HK-2 (cell line): ENCODE data around the gene RTTN.

Experiments used
- DNase-seq: peaks from one replicate; pipeline ENCODE4 v3.0.0-alpha.2; 2018; ENCODE audit not compliant: unreplicated experiment

The RTTN gene

DNA sequence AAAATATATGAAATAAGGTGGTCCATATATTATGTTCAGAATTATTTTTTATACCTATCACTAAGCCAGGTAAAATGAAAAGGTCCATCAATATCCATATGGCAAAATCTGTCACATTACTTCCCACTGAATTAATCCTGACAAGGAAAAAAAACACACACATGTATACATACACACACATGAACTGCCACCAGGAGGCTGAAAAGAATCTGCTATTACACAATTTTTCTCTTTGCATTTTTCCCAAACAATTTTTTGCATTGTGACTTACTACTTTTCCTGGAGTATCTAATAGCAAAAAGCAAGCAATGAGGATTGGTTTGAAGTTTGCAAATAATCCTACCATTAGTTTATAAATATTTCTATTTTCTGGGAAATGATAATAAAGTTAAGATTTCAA, 129.6 kb downstream of the RTTN start:
- DNase-seq: no peak

DNA sequence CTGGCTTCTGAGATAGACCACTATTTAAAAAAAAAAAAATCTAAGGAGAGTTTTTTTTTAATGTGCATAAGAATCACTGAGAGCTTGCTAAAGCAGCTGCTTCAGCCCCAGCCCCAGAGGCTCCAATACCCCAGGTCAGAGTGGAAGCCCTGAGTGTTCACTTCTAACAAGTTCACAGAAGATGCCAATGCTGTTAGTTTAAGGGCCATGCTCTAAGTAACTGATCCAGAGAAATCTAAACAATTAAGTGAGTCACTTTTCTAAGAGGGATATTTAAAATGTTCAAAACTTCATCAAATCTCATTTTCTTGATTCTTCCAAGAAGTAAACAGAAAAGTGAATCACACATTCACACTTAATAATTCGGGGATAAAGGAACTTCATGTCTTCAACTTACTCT, 131.4 kb downstream of the RTTN start:
- no peak for DNase-seq

DNA sequence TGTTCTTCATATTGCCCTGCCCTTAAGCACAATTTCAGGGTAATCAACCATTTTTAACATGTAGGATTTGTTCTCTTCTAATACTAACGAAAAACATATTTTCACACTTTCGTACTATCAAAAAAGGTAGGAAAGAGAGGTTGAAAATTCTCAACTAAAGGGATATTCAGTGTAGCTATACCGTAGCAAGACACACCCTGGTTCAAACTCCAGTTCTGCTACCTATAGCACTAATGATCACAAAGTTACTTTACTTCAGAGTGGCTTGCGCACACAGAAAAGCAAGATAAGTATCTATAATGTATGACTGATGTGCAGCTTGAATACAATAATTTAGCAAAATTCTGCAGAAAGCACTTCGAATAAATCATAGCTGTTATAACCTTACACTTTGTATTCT, 132.1 kb downstream of the RTTN start:
- no peak for DNase-seq

DNA sequence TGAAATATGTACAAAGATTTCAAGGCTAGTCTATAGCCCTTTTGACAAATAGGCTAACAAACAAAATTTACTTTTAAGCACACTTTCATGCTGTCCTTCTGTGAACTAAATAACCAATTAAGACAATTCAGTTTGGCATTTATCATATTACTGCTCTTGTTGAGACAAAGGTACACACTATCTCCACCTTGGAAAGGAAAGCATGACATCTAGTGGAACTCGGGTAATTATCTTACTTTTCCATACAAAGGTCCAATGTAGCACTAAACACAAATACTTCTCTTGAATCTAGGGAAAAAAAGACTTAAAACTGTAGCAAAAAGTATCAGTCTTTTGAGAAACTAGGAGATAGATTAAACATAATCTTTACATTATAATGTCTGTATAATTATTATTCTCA, 132.8 kb downstream of the RTTN start:
- DNase-seq: no peak

DNA sequence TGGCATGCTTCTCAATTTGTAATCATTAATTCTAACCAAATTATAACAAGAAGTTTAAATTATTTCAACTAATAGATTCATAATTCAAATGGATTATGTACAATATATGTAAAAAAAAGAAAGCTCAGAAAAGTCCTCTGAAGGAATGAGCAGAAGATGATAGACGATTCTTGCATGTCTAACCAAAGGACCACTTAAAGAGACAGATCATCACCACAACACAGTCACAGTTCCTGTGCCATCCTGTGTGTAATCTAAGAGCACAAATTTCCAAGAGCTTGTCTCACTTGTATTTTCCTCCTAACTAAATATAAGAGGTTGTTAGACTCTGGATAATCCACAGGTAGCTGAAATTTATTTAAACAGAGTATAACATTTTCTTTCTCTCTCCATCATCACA, 135.5 kb downstream of the RTTN start:
- DNase-seq: no peak

DNA sequence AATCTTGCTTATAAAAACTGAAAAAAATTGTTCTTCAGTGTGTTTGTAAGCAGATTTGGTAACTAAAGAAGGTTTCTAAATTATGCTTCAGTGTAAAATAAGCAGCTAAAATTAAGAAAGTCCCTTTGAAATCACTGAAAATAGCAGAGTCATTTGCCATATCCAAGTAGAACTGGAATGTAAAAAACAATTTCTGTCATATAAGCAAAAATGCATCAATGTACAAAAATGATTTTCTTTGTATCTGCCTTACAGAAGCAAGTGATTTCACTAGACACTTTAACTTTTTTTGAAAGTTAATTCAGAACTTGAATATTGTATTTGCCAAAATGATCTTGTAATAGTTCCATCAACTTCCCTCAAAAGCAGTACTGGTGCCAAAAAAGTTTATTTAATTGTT, 136.1 kb downstream of the RTTN start:
- DNase-seq: no peak

DNA sequence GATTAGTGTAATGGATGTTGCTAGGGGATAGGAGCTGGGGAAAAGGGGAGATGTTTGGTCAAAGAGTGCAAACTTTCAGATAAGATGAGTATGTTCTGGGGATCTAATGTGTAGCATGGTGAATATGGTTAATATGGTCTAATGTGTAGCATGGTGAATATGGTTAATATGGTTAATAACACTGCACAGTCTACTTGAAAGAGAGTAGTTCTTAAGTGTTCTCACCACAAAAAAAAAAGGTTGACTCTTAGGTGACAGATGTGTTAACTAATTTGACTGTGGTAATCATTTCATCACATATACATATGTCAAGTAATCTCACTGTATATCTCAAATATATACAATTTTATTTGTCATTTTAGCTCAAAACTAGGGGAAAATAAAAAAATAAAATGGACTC, 136.5 kb downstream of the RTTN start:
- DNase-seq: no peak

DNA sequence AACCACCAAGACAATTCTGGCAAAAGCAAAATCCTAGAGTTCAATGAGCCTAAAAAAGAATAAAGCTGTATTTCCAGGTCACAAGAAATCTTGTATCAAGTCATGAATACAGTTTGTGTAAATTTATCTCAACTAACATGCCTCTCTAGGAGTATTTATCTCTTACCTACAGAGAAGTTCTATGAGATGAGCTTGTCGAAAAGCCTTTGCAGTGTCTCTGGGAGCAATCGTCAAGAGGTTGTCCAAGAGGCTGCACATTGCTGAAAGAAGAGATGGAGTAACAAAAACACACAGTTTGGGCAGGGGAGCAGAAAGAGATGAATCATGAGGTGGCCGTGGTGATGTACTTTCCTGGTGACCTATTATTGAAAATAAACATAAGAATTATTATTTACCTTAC, 145.8 kb downstream of the RTTN start:
- DNase-seq: no peak

DNA sequence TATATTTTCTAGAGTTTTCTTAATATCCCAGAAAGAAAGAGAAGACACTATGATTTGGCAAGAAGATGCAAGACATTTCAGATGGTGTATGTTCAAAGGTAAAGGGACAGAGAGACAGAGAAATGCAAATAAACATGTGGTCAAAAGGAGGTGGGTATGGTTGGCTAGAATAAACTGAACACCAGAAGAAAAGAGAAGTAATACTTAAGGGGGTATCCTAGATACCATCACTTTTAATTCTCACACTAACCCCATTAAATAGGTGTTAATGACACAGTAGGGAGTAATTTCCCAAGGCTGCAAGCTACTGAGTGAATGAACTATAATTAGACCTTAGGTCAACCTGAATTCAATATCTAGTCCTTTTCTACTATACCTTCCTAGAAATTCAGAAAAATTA, 146.6 kb downstream of the RTTN start:
- DNase-seq: no peak

DNA sequence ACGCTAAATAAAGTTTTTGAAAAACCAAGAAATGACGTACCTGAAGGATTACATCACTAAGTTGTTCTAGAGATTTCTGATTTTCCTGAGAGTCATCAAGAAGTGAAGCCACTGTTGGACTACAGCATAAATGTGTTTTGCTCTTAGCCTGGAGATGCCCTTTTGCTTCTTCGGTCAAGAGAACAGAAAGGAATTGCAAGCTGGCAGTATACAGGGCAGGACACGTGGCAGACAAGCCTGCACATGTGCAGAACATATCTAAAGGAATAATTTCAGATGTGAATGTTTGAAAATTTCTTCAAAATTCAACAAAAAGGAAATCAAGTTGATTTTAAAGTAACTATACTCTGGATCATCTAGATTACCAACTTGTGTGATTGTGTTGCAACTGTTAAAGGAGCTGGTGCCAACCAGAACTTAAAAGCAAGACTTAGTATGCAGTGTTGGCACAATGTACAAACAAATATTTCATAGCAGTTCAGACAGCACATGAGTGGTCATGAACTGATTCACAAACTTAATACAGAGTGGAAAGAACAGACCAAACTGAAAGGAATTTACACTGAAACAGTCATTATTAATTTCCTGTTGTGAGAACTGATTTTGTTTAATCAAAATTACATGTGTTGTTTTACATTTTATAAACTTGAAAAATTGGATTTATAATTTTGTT, 157.4 kb downstream of the RTTN start:
- DNase-seq: no peak

DNA sequence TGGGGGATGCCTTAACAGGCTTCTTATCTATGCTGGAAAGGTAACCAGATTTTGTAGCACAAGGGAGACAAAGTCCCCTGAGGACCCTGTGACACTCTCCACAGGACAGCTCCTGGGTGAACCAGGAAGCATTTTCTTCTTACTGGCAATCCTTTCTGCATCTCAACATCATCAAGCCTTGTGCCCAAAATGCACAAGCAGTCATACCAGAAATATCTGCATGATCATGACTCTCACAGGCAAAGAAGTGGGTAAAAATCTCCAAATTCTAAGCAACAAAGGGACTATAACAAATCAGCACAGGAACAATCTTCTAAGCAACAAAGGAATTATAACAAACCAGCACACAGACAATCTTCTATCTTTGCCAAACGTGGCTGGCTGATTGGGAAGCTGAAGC, 158.7 kb downstream of the RTTN start:
- no peak for DNase-seq

DNA sequence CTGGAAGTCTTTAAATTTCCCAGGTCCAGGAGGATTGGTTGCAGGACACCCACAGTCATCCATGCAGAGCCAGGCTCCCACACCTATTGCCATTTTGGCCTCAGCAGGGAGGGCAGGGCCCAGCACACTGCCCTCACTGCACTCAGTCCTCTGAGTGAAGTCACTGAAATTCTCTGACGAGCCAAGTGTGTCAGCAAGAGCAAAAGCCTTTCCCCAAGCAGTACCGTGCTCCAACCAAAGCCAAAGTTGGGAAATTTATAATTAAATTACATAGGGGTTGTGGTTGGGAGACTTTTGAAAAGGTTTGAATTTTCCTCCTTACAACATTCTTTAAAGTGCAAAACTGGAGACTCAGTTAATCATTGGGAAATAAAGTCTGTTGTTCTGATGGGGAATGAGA, 159.3 kb downstream of the RTTN start:
- DNase-seq: no peak

DNA sequence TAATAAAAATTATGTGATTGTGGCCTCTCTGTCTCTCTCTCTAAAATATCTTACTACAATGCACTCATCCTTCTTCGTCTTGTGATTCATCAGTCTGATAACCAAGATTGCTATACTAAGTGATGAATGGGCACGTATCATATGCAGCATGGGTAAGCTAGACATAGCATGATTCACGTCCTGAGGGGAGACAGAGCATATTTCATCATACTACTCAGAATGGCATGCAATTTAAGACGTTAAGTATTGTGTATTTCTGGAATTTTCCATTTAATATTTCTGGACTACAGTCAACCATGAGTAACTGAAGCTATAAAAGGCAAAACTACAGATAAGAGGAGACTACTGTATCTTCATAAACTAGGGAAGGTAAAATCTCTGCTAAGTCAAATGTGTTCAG, 160.9 kb downstream of the RTTN start:
- DNase-seq: peak; percentile 2

DNA sequence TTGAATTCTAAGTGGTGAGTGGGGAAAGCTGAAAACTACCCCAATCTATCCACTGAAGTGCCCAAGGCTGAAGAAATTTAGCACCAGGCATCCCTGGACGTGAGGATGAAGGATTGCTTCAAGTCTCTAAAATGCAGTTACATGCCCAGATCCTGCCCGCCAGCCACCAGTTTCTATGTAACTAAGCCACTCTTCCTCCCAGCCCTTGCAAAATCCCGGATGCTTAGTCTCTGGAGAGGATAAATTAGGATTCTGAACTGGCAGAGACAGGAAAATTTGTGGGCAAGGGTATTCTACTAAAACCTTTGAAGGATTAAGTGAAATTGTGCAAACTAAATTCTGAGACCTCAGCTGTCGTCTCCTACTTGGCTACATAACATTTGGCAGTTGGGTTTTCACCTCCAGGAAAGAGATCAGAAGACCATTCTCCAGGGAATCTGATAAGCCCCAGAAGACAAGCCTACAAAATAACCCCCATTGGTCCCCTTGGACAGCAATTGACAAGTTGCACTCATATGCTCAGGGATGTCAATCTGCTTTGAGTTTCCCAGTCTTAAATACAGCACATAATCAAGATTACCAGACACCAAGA, 163.9 kb downstream of the RTTN start:
- no peak for DNase-seq

DNA sequence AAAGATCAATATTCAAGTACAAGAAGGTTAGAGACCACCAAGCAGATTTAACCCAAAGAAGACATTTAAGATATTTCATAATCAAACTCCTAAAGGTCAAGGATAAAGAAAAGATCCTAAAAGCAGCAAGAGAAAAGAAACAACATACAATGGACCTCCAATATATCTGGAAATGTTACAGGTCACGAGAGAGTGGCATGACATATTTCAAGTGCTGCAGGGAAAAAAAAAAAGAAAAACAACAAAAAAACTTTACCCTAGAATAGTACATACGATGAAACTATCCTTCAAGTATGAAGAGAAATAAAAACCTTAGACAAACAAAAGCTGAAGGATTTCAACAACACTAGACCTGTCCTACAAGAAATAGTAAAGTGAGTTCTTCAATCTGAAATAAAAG, 166.3 kb downstream of the RTTN start:
- no peak for DNase-seq

DNA sequence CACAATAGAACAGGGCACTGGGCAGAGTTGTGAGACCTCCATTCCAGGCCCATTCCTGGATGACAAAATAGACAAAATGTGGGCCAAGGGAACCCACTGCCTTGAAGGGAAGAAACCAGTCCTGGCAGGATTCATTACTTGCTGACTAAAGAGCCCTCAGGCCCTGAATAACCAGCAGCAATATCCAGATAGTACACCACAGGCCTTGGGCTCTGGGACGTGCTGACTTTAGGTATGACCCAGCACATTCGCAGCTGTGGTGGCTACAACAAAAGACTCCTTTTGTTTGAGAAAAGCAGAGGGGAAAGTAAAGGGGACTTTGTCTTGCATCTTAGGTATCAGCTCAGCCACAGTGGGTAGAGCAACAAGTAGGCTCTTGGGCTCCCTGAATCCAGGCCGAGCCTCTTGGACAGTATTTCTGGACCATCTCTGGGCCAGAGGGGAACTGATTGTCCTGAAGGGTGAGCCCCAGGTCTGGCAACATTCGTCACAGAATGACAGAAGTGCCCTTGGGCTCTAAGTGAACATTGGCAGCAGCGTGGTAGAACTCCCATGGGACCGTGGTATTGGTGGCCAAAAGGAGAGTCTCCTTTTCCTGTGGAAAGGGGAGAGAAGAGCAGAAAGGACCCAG, 167.9 kb downstream of the RTTN start:
- no peak for DNase-seq

DNA sequence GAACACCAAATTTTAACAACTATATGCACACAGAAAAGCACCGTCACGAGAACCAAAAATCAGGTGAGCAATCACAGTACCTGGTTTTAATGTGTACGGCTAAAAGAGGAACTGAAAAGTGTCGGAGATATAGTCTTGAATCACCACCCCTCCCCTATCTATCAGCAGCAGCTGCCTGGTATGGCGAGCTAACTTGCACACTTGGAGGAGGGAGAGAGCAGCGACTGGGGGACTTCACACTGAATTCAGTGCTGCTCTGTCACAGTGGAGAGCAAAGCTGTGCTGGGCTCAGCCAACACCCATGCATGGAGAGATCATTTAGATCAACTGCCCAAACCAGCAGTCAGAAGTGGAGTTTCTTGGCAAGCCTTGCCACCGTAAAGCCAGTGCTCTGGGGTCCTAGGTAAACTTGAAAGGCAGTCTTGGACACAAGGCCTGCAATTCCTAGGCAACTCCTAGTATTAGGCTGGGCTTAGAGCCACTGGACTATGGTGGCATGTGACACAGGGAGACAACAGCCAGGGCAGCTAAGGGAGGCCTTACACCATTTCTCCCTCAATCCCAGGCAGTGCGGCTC, 168.6 kb downstream of the RTTN start:
- no peak for DNase-seq

DNA sequence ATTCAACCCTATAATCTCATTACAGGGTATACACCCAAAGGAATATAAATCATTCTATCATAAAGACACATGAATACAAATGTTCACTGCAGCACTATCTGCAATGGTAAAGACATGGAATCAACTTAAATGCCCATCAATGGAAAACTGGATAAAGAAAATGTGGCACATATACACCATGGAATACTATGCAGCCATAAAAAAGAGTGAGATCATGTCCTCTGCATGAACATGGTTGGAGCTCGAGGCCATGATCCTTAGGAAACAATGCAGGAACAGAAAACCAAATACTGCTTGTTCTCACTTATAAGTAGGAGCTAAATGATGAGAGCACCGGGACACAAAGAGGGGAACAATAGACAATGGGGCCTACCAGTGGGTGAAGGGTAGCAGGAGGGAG, 169.3 kb downstream of the RTTN start:
- no peak for DNase-seq

DNA sequence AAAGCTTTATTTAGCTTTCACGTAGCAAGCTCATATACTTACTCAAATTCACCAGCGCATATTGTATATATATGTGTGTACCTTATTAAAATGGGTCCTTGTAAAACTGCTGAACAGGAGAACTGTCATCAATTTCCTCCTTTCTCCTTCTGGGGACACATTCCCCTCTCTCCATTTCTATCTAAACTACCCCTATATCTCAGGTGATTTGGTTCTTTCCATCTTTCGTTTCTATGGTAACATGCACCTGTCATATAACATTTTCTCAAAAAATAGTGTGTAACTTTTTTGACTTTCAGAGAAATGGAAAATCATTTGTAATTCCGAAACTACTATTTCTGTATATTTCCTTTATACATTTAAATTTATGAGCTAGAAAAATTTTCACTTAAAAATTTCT, 174.3 kb downstream of the RTTN start:
- no peak for DNase-seq

DNA sequence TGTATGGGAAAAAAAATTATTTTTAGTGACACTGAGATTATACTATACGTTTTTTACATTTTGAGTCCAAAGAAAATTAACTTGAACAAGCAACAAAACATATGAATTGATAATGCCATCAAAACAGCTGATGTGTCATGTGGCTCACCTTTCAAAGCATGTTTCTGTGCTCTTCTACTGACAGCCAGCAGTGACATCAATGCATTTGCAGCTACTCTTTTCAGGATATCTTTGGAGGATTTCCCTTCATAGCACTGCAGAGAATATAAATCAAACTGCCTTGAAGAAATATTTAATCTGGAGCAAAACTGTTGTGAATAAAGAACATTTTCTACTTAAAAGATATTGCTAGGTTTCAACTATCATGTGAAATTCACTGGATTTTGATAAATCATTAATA, 174.8 kb downstream of the RTTN start:
- no peak for DNase-seq

DNA sequence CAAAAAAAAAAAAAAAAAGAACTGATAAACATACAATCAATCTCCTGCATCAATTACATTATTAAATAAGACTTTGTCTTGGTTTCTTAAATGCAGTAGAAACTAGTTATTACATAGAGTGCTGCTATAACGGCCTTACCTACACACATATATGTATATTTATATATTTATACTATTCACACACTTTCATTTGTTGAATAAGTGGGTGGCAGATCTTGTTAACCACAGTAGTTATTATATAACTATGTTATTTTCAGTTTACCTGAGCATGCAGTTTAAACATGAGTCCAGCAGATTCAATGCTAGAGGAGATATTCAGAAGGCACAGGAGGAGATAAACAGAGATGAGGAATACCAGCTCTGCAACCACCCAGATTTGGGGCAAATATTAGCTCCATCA, 176.3 kb downstream of the RTTN start:
- no peak for DNase-seq

DNA sequence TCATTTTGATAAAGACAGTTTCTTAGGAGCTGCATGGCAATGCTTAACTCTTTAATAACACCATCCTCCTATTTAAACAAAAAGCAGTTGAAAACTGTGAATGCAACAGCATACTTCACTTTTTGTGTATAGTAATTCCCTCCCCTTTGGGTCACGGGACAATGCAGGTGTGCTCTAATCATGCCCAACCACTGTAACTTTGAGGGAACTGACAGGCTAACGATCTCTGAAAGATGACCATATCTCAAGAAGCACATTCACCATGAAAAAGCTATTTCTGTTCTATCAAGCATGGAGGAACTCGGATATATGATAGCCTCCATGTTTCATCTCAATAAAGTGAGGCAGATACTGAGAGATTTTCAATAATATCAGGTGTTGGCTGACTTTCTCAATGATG, 176.8 kb downstream of the RTTN start:
- DNase-seq: no peak

DNA sequence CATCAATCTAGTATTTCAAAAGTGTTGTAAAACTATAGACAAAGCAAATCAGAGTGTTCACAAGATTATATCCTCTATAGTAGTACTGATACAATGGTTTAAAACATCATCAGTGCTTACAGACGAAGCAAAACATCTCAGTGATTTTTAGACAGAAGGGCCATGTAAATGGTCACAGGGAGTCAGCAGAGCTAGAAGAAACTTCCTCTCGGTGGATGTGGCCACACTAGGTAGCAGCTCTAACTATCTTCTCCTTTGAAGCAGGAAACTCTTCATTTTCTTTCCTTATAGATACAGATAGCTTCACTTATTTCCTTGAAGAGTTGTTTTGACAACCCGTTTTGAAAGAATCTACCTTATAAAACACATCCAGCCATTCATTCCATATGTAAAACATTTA, 177.4 kb downstream of the RTTN start:
- DNase-seq: no peak
